Measurements from ENCODE around the gene PTPRM.

DNA sequence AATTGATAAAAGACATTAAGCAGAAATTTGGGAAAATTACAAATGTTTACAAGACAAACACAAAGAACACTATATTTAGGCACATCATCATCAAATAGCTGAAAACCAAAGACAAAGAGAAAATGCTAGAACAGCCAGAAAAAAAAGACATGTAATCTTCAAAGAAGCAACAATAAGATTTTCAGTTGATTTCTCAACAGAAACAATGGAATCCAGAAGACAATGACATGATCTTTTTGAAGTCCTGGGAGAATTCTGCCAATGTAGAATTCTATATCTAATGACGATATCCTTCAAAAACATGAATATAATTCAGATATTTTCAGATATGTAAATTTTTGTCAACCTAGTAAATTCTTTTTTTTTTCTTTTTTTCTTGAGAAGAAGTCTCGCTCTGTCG lies 179.0 kb downstream of the PTPRM start:
- TF ChIP-seq HDAC6 (IDR thresholded peaks at IDR 0.05; ENCODE audit: low read depth, low read length) (no peak), RBBP5 (IDR thresholded peaks at IDR 0.05; ENCODE audit: borderline replicate concordance, low read depth, low read length) (no peak), YY1 (IDR thresholded peaks at IDR 0.05; ENCODE audit: low read depth, low read length) (no peak), POLR2AphosphoS5 (IDR thresholded peaks at IDR 0.05; ENCODE audit: low read depth, low read length) (no peak), ZNF274 (IDR thresholded peaks at IDR 0.05; ENCODE audit: borderline replicate concordance, extremely low read depth, low read length) (no peak), TAF1 (IDR thresholded peaks at IDR 0.05; ENCODE audit: low read depth, low read length) (no peak), SIRT6 (IDR thresholded peaks at IDR 0.05; ENCODE audit: low read length) (no peak), RFX5 (IDR thresholded peaks at IDR 0.05; ENCODE audit: borderline replicate concordance, low read depth, low read length) (no peak)
- TF ChIP-seq, protein P1, sequence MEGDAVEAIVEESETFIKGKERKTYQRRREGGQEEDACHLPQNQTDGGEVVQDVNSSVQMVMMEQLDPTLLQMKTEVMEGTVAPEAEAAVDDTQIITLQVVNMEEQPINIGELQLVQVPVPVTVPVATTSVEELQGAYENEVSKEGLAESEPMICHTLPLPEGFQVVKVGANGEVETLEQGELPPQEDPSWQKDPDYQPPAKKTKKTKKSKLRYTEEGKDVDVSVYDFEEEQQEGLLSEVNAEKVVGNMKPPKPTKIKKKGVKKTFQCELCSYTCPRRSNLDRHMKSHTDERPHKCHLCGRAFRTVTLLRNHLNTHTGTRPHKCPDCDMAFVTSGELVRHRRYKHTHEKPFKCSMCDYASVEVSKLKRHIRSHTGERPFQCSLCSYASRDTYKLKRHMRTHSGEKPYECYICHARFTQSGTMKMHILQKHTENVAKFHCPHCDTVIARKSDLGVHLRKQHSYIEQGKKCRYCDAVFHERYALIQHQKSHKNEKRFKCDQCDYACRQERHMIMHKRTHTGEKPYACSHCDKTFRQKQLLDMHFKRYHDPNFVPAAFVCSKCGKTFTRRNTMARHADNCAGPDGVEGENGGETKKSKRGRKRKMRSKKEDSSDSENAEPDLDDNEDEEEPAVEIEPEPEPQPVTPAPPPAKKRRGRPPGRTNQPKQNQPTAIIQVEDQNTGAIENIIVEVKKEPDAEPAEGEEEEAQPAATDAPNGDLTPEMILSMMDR (IDR thresholded peaks at IDR 0.05; ENCODE audit: control extremely low read depth in 1 of 3, insufficient read depth in 1 of 3, low read depth in 1 of 3, low read length in 3 of 3), result no peak
- TF ChIP-seq, protein P2, sequence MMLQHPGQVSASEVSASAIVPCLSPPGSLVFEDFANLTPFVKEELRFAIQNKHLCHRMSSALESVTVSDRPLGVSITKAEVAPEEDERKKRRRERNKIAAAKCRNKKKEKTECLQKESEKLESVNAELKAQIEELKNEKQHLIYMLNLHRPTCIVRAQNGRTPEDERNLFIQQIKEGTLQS (IDR thresholded peaks at IDR 0.05; ENCODE audit: insufficient read depth, low read depth, low read length), result no peak
- TF ChIP-seq, protein P3, sequence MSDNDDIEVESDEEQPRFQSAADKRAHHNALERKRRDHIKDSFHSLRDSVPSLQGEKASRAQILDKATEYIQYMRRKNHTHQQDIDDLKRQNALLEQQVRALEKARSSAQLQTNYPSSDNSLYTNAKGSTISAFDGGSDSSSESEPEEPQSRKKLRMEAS (IDR thresholded peaks at IDR 0.05), result no peak
